Esophagus squamous epithelium (tissue), 4 donors: ENCODE data around the gene HELZ.

ENCODE experiments used
- POLR2A ChIP-seq, 4 donors: fragments of 450-650 bp; IDR thresholded peaks; one replicate each; pipeline ENCODE4 v1.6.1; 2017; ENCODE audit warnings: antibody characterized with exemption in 4 of 4, mild to moderate bottlenecking in 4 of 4, moderate library complexity in 3 of 4
- TF ChIP-seq, protein P1 (sequence below), 6 experiments: fragments of 450-650 bp in 4 of 6; fragments of 200-600 bp in 2 of 6; sonication (generic) in 2 of 6; IDR thresholded peaks; one replicate each; pipeline ENCODE4 v1.5.1; 2016 to 2019; ENCODE audit warnings: antibody characterized with exemption in 6 of 6, mild to moderate bottlenecking in 4 of 6, moderate library complexity in 4 of 6

DNA sequence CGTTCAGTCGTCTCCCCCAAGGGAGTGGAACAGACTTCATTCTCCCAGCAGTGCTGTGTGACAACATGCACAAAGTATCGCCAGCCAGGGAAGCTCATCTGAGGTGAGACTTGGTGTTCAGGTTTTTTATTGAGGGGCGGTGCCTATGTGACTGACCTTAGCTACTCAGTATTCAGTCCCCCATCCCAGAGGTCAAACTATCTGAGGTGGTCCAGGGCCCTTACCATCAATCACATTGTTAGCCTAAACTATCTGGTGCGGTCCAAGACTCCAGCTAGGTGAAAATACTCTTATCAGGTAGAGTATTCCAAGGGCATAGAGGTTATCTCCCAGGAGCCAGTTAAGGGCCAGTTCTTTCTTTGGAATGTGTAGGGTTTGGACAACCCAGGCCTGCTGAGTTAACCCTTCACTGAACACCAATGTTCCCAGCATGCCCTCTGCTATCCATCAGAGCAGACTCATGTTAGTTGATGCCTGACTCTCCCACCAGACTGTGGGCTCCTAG, 206.1 kb downstream of the HELZ start:
- TF ChIP-seq POLR2A (IDR thresholded peaks at IDR 0.05) = no peak
- TF ChIP-seq, protein P1, sequence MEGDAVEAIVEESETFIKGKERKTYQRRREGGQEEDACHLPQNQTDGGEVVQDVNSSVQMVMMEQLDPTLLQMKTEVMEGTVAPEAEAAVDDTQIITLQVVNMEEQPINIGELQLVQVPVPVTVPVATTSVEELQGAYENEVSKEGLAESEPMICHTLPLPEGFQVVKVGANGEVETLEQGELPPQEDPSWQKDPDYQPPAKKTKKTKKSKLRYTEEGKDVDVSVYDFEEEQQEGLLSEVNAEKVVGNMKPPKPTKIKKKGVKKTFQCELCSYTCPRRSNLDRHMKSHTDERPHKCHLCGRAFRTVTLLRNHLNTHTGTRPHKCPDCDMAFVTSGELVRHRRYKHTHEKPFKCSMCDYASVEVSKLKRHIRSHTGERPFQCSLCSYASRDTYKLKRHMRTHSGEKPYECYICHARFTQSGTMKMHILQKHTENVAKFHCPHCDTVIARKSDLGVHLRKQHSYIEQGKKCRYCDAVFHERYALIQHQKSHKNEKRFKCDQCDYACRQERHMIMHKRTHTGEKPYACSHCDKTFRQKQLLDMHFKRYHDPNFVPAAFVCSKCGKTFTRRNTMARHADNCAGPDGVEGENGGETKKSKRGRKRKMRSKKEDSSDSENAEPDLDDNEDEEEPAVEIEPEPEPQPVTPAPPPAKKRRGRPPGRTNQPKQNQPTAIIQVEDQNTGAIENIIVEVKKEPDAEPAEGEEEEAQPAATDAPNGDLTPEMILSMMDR (IDR thresholded peaks at IDR 0.05) = no peak
